OCI-LY3 (cell line): ENCODE measurements around the gene MUC16.
"Not testable (repeated sequence)": the region's sequence is repeated elsewhere in the genome, so short reads cannot be mapped to it uniquely, and the experiment has no call there.

Source experiments
- H2AFZ ChIP-seq: fragments of 200-600, 300-600 bp; shearing (Covaris generic); 2 replicates; pipeline ENCODE4 v1.6.0; 2014; ENCODE audit warnings: antibody characterized with exemption, low read depth, low read length
- H3K27ac ChIP-seq: fragments of 200-600, 300-600 bp; sonication (generic); 2 replicates; pipeline ENCODE4 v1.5.1; 2014; ENCODE audit warnings: mild to moderate bottlenecking, low read length, moderate library complexity, mixed read lengths
- H3K27me3 ChIP-seq: fragments of 200-600, 300-600 bp; sonication (generic); 2 replicates; pipeline ENCODE4 v1.6.1; 2014; ENCODE audit warnings: low read depth, low read length, mixed read lengths
- H3K36me3 ChIP-seq: fragments of 200-600, 300-600 bp; sonication (generic); replicated peaks from 2 replicates; pipeline ENCODE3; 2014; ENCODE audit warnings: low read depth, low read length, mixed read lengths
- H3K4me1 ChIP-seq: fragments of 300-600, 200-600 bp; sonication (generic); 2 replicates; pipeline ENCODE4 v1.6.1; 2014; ENCODE audit warnings: low read length, mixed read lengths
- H3K4me2 ChIP-seq: fragments of 200-600, 300-600 bp; sonication (generic); 2 replicates; pipeline ENCODE4 v1.6.1; 2014; ENCODE audit warnings: low read length, mixed read lengths
- H3K4me3 ChIP-seq: fragments of 300-600, 200-600 bp; sonication (generic); 2 replicates; pipeline ENCODE4 v1.5.1; 2014; ENCODE audit warnings: antibody characterized with exemption, mild to moderate bottlenecking, low read length, moderate library complexity
- H3K79me2 ChIP-seq: fragments of 300-600, 200-600 bp; shearing (Covaris generic); 2 replicates; pipeline ENCODE4 v1.6.1; 2014; ENCODE audit warnings: mild to moderate bottlenecking, low read length, mixed read lengths
- H3K9ac ChIP-seq: fragments of 300-600, 200-600 bp; shearing (Covaris generic); 2 replicates; pipeline ENCODE4 v1.6.0; 2014; ENCODE audit warnings: mild to moderate bottlenecking, low read length, moderate library complexity
- H3K9me3 ChIP-seq: fragments of 200-600, 300-600 bp; shearing (Covaris generic); 2 replicates; pipeline ENCODE4 v1.6.1; 2014; ENCODE audit warnings: low read length, mixed read lengths; ENCODE audit not compliant: insufficient read depth
- H4K20me1 ChIP-seq: fragments of 200-600, 300-600 bp; sonication (generic); 2 replicates; pipeline ENCODE4 v1.6.1; 2016; ENCODE audit warnings: low read length, mixed read lengths; ENCODE audit not compliant: insufficient read depth
- EZH2phosphoT487 ChIP-seq: fragments of 200-600 bp; shearing (Covaris generic); IDR thresholded peaks from 2 replicates; pipeline ENCODE4 v1.6.1; 2018; ENCODE audit warnings: antibody characterized with exemption, mixed run types, low read depth
- TF ChIP-seq, protein P1 (sequence below): fragments of 200-600, 300-600 bp; sonication (generic); IDR thresholded peaks from 2 replicates; pipeline ENCODE4 v1.5.1; 2014; ENCODE audit warnings: antibody characterized with exemption, low read length, low read depth

MUC16 gene

GRCh38 chr19:9054765-9055164, 44.6 kb upstream of the MUC16 start:
- H3K4me3 ChIP-seq = no peak overlapping the region
- H3K4me2 ChIP-seq = no peak overlapping the region
- H3K4me1 ChIP-seq = no peaks in the 10 kb centered on the region
- no peak overlapping the region for H2AFZ ChIP-seq
- H3K79me2 ChIP-seq = no peaks in the 10 kb centered on the region
- H3K9me3 ChIP-seq = no peaks in the 10 kb centered on the region
- no peaks in the 10 kb centered on the region for H3K27me3 ChIP-seq
- no peak overlapping the region for H3K27ac ChIP-seq
- H3K9ac ChIP-seq = no peak overlapping the region
- TF ChIP-seq, protein P1, sequence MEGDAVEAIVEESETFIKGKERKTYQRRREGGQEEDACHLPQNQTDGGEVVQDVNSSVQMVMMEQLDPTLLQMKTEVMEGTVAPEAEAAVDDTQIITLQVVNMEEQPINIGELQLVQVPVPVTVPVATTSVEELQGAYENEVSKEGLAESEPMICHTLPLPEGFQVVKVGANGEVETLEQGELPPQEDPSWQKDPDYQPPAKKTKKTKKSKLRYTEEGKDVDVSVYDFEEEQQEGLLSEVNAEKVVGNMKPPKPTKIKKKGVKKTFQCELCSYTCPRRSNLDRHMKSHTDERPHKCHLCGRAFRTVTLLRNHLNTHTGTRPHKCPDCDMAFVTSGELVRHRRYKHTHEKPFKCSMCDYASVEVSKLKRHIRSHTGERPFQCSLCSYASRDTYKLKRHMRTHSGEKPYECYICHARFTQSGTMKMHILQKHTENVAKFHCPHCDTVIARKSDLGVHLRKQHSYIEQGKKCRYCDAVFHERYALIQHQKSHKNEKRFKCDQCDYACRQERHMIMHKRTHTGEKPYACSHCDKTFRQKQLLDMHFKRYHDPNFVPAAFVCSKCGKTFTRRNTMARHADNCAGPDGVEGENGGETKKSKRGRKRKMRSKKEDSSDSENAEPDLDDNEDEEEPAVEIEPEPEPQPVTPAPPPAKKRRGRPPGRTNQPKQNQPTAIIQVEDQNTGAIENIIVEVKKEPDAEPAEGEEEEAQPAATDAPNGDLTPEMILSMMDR = no peak
- no peak for TF ChIP-seq EZH2phosphoT487
- no peaks in the 10 kb centered on the region for H4K20me1 ChIP-seq
- H3K36me3 ChIP-seq = no peaks in the 10 kb centered on the region

- no peak overlapping the region for H2AFZ ChIP-seq
- H3K36me3 ChIP-seq = no peaks in the 10 kb centered on the region
- H3K9ac ChIP-seq = no peak overlapping the region
- H4K20me1 ChIP-seq = no peaks in the 10 kb centered on the region
- no peak for TF ChIP-seq EZH2phosphoT487
- TF ChIP-seq, protein P1 = no peak
- H3K4me1 ChIP-seq = no peaks in the 10 kb centered on the region
- H3K27ac ChIP-seq = no peak overlapping the region
- H3K4me3 ChIP-seq = no peak overlapping the region
- no peak overlapping the region for H3K4me2 ChIP-seq
- no peaks in the 10 kb centered on the region for H3K27me3 ChIP-seq
- H3K9me3 ChIP-seq = no peaks in the 10 kb centered on the region
- no peaks in the 10 kb centered on the region for H3K79me2 ChIP-seq
These were observed 44.0 kb upstream of the MUC16 start for GRCh38 chr19:9054207-9054606.

DNA sequence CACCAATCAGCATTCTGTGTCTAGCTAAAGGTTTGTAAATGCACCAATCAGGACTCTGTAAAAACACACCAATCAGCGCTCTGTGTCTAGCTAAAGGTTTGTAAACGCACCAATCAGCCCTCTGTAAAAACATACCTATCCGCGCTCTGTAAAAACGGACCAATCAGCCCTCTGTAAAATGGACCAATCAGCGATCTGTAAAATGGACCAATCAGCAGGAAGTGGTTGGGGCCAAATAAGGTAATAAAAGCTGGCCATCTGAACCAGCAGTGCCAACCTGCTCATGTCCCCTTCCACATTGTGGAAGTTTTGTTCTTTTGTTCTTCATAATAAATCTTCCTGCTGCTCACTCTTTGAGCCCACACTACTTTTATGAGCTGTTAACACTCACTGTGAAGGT, 43.5 kb upstream of the MUC16 start:
- not testable (repeated sequence) for H3K27ac ChIP-seq, H3K27me3 ChIP-seq, H2AFZ ChIP-seq, H4K20me1 ChIP-seq, H3K4me3 ChIP-seq, H3K36me3 ChIP-seq, H3K4me1 ChIP-seq, H3K79me2 ChIP-seq, H3K9me3 ChIP-seq, H3K4me2 ChIP-seq, H3K9ac ChIP-seq

GRCh38 chr19:9052894-9053293, 42.7 kb upstream of the MUC16 start:
- Histone ChIP-seq H3K79me2 (no peaks in the 10 kb centered on the region), H3K4me3 (no peak overlapping the region), H3K36me3 (no peaks in the 10 kb centered on the region), H3K27ac (no peak overlapping the region), H2AFZ (no peak overlapping the region), H4K20me1 (no peaks in the 10 kb centered on the region), H3K9ac (no peak overlapping the region), H3K4me2 (no peak overlapping the region), H3K27me3 (no peaks in the 10 kb centered on the region), H3K4me1 (no peaks in the 10 kb centered on the region), H3K9me3 (no peaks in the 10 kb centered on the region)
- TF ChIP-seq EZH2phosphoT487 = no peak
- TF ChIP-seq, protein P1 = no peak

- H3K27me3 ChIP-seq = no peaks in the 10 kb centered on the region
- TF ChIP-seq EZH2phosphoT487 = no peak
- TF ChIP-seq, protein P1 = no peak
- H3K4me3 ChIP-seq = no peak overlapping the region
- no peak overlapping the region for H2AFZ ChIP-seq
- H3K79me2 ChIP-seq = no peaks in the 10 kb centered on the region
- no peak overlapping the region for H3K27ac ChIP-seq
- no peaks in the 10 kb centered on the region for H3K9me3 ChIP-seq
- H3K36me3 ChIP-seq = no peaks in the 10 kb centered on the region
- no peaks in the 10 kb centered on the region for H4K20me1 ChIP-seq
- no peak overlapping the region for H3K9ac ChIP-seq
- H3K4me2 ChIP-seq = no peak overlapping the region
- no peaks in the 10 kb centered on the region for H3K4me1 ChIP-seq
These were observed 36.5 kb upstream of the MUC16 start for GRCh38 chr19:9046694-9047093.
